NT2/D1 (cell line): ENCODE results near the gene MXD4.

Experiments used
- SUZ12 ChIP-seq: IDR thresholded peaks from 2 replicates; pipeline ENCODE4 v1.6.1; 2011; ENCODE audit not compliant: insufficient read length, insufficient read depth; ENCODE audit errors: extremely low read depth
- YY1 ChIP-seq: IDR thresholded peaks from 2 replicates; pipeline ENCODE4 v1.6.1; 2011; ENCODE audit not compliant: insufficient read length, insufficient read depth
- ZNF274 ChIP-seq: IDR thresholded peaks from 2 replicates; pipeline ENCODE4 v1.6.1; 2011; ENCODE audit warnings: mild to moderate bottlenecking, low read depth, low read length

DNA sequence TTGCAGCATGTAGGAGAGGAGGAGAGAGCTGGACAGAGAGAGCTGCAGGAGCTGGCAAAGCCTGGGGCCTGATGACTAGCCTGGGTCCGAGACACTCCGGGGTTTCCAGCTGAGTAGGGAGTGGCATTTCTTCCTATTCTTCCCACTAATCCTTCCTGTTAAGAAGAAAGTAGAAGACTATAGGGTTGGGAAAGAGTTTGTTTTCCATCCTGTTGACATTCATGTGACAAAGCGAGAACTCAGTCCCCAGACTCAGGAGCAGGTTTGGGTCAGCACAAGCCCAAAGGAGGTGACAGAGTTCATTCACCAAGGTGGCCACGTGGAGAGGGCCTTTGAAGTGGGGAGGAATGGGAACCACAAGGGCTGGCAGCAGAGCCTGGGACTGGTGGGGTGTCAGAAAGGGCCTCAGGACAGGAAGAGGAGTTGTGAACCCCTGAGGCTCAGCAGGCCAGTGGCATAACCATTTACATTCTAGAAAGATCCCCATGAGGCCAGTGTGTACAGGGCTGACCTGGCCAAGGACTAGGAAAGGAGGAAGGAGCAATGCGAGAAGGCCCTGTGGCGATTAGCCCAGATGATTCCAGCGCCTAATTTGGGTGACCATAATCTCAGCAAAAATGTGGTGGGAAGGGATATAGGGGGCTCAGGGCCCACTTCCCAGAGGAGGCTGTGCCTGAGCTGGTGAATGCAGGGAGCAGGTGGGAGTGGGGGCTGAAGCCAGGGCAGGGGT, 16.7 kb downstream of the MXD4 start:
- TF ChIP-seq ZNF274: no peak
- no peak for TF ChIP-seq YY1
- no peak for TF ChIP-seq SUZ12
